GM23338 (cell line): Measurements from ENCODE around the gene ESPNL. TPM values are rescaled to one million over a fixed set of nuclear protein-coding genes. Genes with fewer than 3 reads are reported as not detected.

Experiments
- ATAC-seq: fragments of 200-7000 bp; cut with Tn5 transposase; 3 replicates; pipeline ENCODE4 v1.9.1; 2020
- DNase-seq: peaks from one replicate; pipeline ENCODE4 v3.0.0-alpha.2; 2015; ENCODE audit warnings: low spot score
- H2AFZ ChIP-seq: fragments of 200-600 bp; sonication (generic); 2 replicates; pipeline ENCODE4 v1.8.0; 2016; ENCODE audit warnings: antibody characterized with exemption, mild to moderate bottlenecking, moderate library complexity
- H3F3A ChIP-seq: fragments of 200-600 bp; sonication (generic); replicated peaks from 2 replicates; pipeline ENCODE4 v1.8.0; 2017; ENCODE audit warnings: antibody characterized with exemption, mixed run types, low read depth
- H3K27ac ChIP-seq: fragments of 200-600 bp; sonication (generic); 2 replicates; pipeline ENCODE4 v1.6.1; 2016; ENCODE audit warnings: low read depth
- H3K27me3 ChIP-seq: fragments of 200-600 bp; sonication (generic); 2 replicates; pipeline ENCODE4 v1.8.0; 2016; ENCODE audit warnings: mild to moderate bottlenecking, mixed run types, moderate library complexity; ENCODE audit not compliant: insufficient read depth
- H3K36me3 ChIP-seq: fragments of 200-600 bp; sonication (generic); 2 replicates; pipeline ENCODE4 v1.8.0; 2016; ENCODE audit warnings: mild to moderate bottlenecking; ENCODE audit not compliant: insufficient read depth
- H3K4me1 ChIP-seq: fragments of 200-600 bp; sonication (generic); 2 replicates; pipeline ENCODE4 v1.8.0; 2016; ENCODE audit warnings: mild to moderate bottlenecking, moderate library complexity; ENCODE audit not compliant: insufficient read depth
- H3K4me2 ChIP-seq: fragments of 200-600 bp; sonication (generic); 2 replicates; pipeline ENCODE4 v1.7.1; 2017; ENCODE audit warnings: mixed run types
- H3K4me3 ChIP-seq: fragments of 200-600 bp; sonication (generic); 2 replicates; pipeline ENCODE4 v1.6.1; 2016; ENCODE audit warnings: mixed run types
- H3K79me2 ChIP-seq: fragments of 200-600 bp; sonication (generic); replicated peaks from 2 replicates; pipeline ENCODE4 v1.8.0; 2017; ENCODE audit warnings: mild to moderate bottlenecking; ENCODE audit not compliant: insufficient read depth
- H3K9me2 ChIP-seq: fragments of 200-600 bp; sonication (generic); 2 replicates; pipeline ENCODE4 v1.8.0; 2017; ENCODE audit not compliant: insufficient read depth
- H4K20me1 ChIP-seq: fragments of 200-600 bp; sonication (generic); replicated peaks from 2 replicates; pipeline ENCODE4 v1.8.0; 2017; ENCODE audit warnings: mild to moderate bottlenecking; ENCODE audit not compliant: insufficient read depth
- H3K27ac Mint-ChIP-seq: 2 replicates; pipeline ENCODE4 v1.8.0; 2020; ENCODE audit warnings: inconsistent platforms, mild to moderate bottlenecking, moderate library complexity, mixed read lengths
- H3K27me3 Mint-ChIP-seq: 3 replicates; pipeline ENCODE4 v1.8.0; 2022; ENCODE audit warnings: low read depth, mild to moderate bottlenecking, moderate library complexity, mixed read lengths, inconsistent platforms; ENCODE audit not compliant: insufficient read depth, poor library complexity
- H3K36me3 Mint-ChIP-seq: 3 replicates; pipeline ENCODE4 v1.8.0; 2021; ENCODE audit warnings: low read depth, mild to moderate bottlenecking, inconsistent platforms, moderate library complexity, mixed read lengths
- H3K4me1 Mint-ChIP-seq: 3 replicates; pipeline ENCODE4 v1.8.0; 2020; ENCODE audit warnings: mild to moderate bottlenecking, inconsistent platforms, mixed read lengths
- H3K4me3 Mint-ChIP-seq: 3 replicates; pipeline ENCODE4 v1.8.0; 2021; ENCODE audit warnings: moderate library complexity, mild to moderate bottlenecking, inconsistent platforms, mixed read lengths
- H3K9me3 Mint-ChIP-seq: 3 replicates; pipeline ENCODE4 v1.8.0; 2020; ENCODE audit warnings: moderate library complexity, mild to moderate bottlenecking, inconsistent platforms, mixed read lengths
- CREB1 ChIP-seq: fragments of 250-450 bp; sonication (Bioruptor Pico); IDR thresholded peaks from 2 replicates; pipeline ENCODE4 v1.5.0; 2020; ENCODE audit warnings: low read depth, mild to moderate bottlenecking, moderate library complexity
- EZH2 ChIP-seq: fragments of 200-600 bp; sonication (generic); IDR thresholded peaks from one replicate; pipeline ENCODE4 v1.8.0; 2017; ENCODE audit warnings: antibody characterized with exemption, mild to moderate bottlenecking, low read depth; ENCODE audit not compliant: unreplicated experiment
- EZH2phosphoT487 ChIP-seq: fragments of 200-600 bp; sonication (generic); IDR thresholded peaks from one replicate; pipeline ENCODE4 v1.8.1; 2018; ENCODE audit warnings: antibody characterized with exemption; ENCODE audit not compliant: unreplicated experiment
- JUNB ChIP-seq: IDR thresholded peaks from one replicate; pipeline ENCODE4 v1.6.1; 2016; ENCODE audit warnings: antibody characterized with exemption; ENCODE audit not compliant: unreplicated experiment
- NANOG ChIP-seq: IDR thresholded peaks from 2 replicates; pipeline ENCODE4 v1.6.1; 2016; ENCODE audit warnings: antibody characterized with exemption, borderline replicate concordance
- POLR2AphosphoS5 ChIP-seq: IDR thresholded peaks from 2 replicates; pipeline ENCODE4 v1.6.1; 2016; ENCODE audit warnings: antibody characterized with exemption, low read depth
- STAT1 ChIP-seq: IDR thresholded peaks from one replicate; pipeline ENCODE4 v1.6.1; 2016; ENCODE audit warnings: antibody characterized with exemption; ENCODE audit not compliant: unreplicated experiment
- ZNF114 ChIP-seq: fragments of 250-450 bp; sonication (Bioruptor Pico); IDR thresholded peaks from 2 replicates; pipeline ENCODE4 v1.5.0; 2020; ENCODE audit warnings: mild to moderate bottlenecking, moderate library complexity
- ZNF331 ChIP-seq: fragments of 250-450 bp; sonication (Bioruptor Pico); IDR thresholded peaks from 2 replicates; pipeline ENCODE4 v1.5.0; 2020; ENCODE audit warnings: low read depth, mild to moderate bottlenecking, moderate library complexity
- polyA plus RNA-seq: library from polyadenylated mRNA; unstranded; fragments of >200 nt; fragmentation: Nextera tagmentation; extraction: Ambion mirVana; gene quantifications from 2 replicates; pipeline ENCODE4 v1.2.1, GENCODE V29; 2016
- total RNA-seq: library from RNA; depleted of rRNA; stranded (reverse); fragments of >200 nt; shearing (Covaris generic); gene quantifications from 2 replicates; pipeline ENCODE4 v1.2.3, GENCODE V29; 2014
- TF ChIP-seq, protein P1 (sequence below): fragments of 250-450 bp; sonication (Bioruptor Pico); IDR thresholded peaks from 2 replicates; pipeline ENCODE4 v1.5.0; 2020; ENCODE audit warnings: mild to moderate bottlenecking, moderate library complexity
- TF ChIP-seq, protein P2 (sequence below): IDR thresholded peaks from one replicate; pipeline ENCODE4 v1.6.1; 2018; ENCODE audit warnings: antibody characterized with exemption; ENCODE audit not compliant: unreplicated experiment
- TF ChIP-seq, protein P3 (sequence below): IDR thresholded peaks from 2 replicates; pipeline ENCODE4 v1.6.1; 2016; ENCODE audit warnings: antibody characterized with exemption
- TF ChIP-seq, protein P4 (sequence below), 2 experiments: fragments of 200-600 bp in 1 of 2; sonication (generic) in 1 of 2; conservative IDR thresholded peaks; 2 replicates each; pipeline versions ENCODE4 v1.5.1 to v1.6.1; 2016 to 2017; ENCODE audit warnings: antibody characterized with exemption in 2 of 2, low read depth in 2 of 2, mild to moderate bottlenecking in 2 of 2, moderate library complexity in 1 of 2

The ESPNL gene
- total and polyA plus RNA-seq, 2 experiments from 2014 or later = 0.44 to 3.1 TPM

DNA sequence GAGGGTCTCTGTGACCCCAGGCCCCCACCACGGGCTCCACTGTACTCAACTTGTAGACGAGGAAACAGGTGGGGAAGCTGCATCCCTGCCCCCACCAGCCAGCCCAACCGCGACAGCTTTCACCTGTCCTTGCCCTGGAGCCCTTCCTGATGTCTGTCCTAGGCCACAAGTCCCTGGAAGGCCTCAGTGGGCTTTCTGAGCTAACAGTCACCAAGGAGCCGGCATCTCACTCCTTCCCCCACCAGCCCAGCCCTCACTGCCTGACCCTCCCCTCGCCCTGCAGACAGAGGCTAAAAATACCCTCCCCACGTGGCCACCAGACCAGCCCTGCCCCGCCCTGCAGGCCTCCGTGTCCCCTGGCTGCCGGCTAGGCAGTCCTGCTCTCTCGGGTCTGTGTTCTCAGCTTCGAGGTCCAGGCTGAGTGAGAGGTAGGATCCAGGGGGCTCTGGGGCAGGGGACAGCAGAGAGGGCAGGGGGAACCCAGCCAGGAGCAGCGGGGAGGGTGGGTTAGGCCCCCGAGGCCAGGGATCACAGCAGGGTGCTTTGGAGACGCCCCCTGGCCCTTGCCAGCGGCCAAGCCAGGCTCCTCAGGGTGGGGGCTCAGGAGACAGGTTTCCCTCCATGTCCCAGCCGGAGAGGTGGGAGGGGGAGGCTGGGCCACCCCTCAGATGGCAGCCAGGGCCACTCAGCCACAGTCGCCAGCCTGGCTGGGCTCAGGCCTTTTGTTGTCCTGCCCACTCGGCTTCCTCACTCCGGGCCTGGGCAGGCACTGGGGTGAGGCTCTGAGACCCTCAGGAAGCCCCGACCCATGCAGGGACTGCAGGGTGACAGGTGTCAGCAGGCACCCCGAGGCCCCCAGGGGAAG is 38.4 kb downstream of the ESPNL start, which contains the start of gene KLHL30:
Gene KLHL30, plus strand, starts transcription at position 338 of the 865 bp plus-strand sequence. CDS start 2,087 bp downstream, outside the sequence.
- no peak for TF ChIP-seq CREB1
- no peak for TF ChIP-seq ZNF114 (CRISPR knock-in tag)
- TF ChIP-seq EZH2phosphoT487 = no peak
- TF ChIP-seq EZH2 = no peak
- TF ChIP-seq STAT1 = no peak
- TF ChIP-seq POLR2AphosphoS5 = no peak
- no peak for TF ChIP-seq JUNB
- TF ChIP-seq, protein P1, sequence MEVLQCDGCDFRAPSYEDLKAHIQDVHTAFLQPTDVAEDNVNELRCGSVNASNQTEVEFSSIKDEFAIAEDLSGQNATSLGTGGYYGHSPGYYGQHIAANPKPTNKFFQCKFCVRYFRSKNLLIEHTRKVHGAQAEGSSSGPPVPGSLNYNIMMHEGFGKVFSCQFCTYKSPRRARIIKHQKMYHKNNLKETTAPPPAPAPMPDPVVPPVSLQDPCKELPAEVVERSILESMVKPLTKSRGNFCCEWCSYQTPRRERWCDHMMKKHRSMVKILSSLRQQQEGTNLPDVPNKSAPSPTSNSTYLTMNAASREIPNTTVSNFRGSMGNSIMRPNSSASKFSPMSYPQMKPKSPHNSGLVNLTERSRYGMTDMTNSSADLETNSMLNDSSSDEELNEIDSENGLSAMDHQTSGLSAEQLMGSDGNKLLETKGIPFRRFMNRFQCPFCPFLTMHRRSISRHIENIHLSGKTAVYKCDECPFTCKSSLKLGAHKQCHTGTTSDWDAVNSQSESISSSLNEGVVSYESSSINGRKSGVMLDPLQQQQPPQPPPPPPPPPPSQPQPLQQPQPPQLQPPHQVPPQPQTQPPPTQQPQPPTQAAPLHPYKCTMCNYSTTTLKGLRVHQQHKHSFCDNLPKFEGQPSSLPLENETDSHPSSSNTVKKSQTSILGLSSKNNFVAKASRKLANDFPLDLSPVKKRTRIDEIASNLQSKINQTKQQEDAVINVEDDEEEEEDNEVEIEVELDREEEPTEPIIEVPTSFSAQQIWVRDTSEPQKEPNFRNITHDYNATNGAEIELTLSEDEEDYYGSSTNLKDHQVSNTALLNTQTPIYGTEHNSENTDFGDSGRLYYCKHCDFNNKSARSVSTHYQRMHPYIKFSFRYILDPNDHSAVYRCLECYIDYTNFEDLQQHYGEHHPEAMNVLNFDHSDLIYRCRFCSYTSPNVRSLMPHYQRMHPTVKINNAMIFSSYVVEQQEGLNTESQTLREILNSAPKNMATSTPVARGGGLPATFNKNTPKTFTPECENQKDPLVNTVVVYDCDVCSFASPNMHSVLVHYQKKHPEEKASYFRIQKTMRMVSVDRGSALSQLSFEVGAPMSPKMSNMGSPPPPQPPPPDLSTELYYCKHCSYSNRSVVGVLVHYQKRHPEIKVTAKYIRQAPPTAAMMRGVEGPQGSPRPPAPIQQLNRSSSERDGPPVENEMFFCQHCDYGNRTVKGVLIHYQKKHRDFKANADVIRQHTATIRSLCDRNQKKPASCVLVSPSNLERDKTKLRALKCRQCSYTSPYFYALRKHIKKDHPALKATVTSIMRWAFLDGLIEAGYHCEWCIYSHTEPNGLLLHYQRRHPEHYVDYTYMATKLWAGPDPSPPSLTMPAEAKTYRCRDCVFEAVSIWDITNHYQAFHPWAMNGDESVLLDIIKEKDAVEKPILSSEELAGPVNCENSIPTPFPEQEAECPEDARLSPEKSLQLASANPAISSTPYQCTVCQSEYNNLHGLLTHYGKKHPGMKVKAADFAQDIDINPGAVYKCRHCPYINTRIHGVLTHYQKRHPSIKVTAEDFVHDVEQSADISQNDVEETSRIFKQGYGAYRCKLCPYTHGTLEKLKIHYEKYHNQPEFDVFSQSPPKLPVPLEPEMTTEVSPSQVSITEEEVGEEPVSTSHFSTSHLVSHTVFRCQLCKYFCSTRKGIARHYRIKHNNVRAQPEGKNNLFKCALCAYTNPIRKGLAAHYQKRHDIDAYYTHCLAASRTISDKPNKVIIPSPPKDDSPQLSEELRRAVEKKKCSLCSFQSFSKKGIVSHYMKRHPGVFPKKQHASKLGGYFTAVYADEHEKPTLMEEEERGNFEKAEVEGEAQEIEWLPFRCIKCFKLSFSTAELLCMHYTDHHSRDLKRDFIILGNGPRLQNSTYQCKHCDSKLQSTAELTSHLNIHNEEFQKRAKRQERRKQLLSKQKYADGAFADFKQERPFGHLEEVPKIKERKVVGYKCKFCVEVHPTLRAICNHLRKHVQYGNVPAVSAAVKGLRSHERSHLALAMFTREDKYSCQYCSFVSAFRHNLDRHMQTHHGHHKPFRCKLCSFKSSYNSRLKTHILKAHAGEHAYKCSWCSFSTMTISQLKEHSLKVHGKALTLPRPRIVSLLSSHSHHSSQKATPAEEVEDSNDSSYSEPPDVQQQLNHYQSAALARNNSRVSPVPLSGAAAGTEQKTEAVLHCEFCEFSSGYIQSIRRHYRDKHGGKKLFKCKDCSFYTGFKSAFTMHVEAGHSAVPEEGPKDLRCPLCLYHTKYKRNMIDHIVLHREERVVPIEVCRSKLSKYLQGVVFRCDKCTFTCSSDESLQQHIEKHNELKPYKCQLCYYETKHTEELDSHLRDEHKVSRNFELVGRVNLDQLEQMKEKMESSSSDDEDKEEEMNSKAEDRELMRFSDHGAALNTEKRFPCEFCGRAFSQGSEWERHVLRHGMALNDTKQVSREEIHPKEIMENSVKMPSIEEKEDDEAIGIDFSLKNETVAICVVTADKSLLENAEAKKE (CRISPR knock-in tag) = no peak
- TF ChIP-seq, protein P2, sequence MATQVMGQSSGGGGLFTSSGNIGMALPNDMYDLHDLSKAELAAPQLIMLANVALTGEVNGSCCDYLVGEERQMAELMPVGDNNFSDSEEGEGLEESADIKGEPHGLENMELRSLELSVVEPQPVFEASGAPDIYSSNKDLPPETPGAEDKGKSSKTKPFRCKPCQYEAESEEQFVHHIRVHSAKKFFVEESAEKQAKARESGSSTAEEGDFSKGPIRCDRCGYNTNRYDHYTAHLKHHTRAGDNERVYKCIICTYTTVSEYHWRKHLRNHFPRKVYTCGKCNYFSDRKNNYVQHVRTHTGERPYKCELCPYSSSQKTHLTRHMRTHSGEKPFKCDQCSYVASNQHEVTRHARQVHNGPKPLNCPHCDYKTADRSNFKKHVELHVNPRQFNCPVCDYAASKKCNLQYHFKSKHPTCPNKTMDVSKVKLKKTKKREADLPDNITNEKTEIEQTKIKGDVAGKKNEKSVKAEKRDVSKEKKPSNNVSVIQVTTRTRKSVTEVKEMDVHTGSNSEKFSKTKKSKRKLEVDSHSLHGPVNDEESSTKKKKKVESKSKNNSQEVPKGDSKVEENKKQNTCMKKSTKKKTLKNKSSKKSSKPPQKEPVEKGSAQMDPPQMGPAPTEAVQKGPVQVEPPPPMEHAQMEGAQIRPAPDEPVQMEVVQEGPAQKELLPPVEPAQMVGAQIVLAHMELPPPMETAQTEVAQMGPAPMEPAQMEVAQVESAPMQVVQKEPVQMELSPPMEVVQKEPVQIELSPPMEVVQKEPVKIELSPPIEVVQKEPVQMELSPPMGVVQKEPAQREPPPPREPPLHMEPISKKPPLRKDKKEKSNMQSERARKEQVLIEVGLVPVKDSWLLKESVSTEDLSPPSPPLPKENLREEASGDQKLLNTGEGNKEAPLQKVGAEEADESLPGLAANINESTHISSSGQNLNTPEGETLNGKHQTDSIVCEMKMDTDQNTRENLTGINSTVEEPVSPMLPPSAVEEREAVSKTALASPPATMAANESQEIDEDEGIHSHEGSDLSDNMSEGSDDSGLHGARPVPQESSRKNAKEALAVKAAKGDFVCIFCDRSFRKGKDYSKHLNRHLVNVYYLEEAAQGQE = no peak
- TF ChIP-seq, protein P3, sequence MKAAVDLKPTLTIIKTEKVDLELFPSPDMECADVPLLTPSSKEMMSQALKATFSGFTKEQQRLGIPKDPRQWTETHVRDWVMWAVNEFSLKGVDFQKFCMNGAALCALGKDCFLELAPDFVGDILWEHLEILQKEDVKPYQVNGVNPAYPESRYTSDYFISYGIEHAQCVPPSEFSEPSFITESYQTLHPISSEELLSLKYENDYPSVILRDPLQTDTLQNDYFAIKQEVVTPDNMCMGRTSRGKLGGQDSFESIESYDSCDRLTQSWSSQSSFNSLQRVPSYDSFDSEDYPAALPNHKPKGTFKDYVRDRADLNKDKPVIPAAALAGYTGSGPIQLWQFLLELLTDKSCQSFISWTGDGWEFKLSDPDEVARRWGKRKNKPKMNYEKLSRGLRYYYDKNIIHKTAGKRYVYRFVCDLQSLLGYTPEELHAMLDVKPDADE = no peak
- TF ChIP-seq ZNF331 (CRISPR knock-in tag) = no peak
- no peak for TF ChIP-seq NANOG
- TF ChIP-seq, protein P4, sequence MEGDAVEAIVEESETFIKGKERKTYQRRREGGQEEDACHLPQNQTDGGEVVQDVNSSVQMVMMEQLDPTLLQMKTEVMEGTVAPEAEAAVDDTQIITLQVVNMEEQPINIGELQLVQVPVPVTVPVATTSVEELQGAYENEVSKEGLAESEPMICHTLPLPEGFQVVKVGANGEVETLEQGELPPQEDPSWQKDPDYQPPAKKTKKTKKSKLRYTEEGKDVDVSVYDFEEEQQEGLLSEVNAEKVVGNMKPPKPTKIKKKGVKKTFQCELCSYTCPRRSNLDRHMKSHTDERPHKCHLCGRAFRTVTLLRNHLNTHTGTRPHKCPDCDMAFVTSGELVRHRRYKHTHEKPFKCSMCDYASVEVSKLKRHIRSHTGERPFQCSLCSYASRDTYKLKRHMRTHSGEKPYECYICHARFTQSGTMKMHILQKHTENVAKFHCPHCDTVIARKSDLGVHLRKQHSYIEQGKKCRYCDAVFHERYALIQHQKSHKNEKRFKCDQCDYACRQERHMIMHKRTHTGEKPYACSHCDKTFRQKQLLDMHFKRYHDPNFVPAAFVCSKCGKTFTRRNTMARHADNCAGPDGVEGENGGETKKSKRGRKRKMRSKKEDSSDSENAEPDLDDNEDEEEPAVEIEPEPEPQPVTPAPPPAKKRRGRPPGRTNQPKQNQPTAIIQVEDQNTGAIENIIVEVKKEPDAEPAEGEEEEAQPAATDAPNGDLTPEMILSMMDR (conservative IDR thresholded peaks at IDR 0.05; ENCODE audit: low read depth in 2 of 2) = no peak
- no peak within 1 kb of the TSS for H3K27ac ChIP-seq
- H3K36me3 Mint-ChIP-seq = no peaks in the 10 kb centered on the region
- H3K27me3 Mint-ChIP-seq = peaks cover 5% of the 10 kb centered on the region
- H3K27me3 ChIP-seq = no peaks in the 10 kb centered on the region
- no peaks in the 10 kb centered on the region for H4K20me1 ChIP-seq
- no peak within 1 kb of the TSS for H3K4me2 ChIP-seq
- no peaks in the 10 kb centered on the region for H3K4me1 ChIP-seq
- no peak within 1 kb of the TSS for H3K27ac Mint-ChIP-seq
- no peaks in the 10 kb centered on the region for H3K9me2 ChIP-seq
- no peak for DNase-seq
- H3K4me3 ChIP-seq = no peak within 1 kb of the TSS
- H3K4me3 Mint-ChIP-seq = no peak within 1 kb of the TSS
- ATAC-seq = no peak
- peaks cover under 1% of the 10 kb centered on the region; the same call in 1 of the 3 replicates for H3K4me1 Mint-ChIP-seq
- H3K79me2 ChIP-seq = no peaks in the 10 kb centered on the region
- no peak within 1 kb of the TSS for H2AFZ ChIP-seq
- H3K9me3 Mint-ChIP-seq = no peaks in the 10 kb centered on the region
- no peaks in the 10 kb centered on the region for H3K36me3 ChIP-seq
- H3F3A ChIP-seq = no peaks in the 10 kb centered on the region
